IMR-90 (cell line): ENCODE results near the gene MON2. TPM values are rescaled to one million over a fixed set of nuclear protein-coding genes. Genes with fewer than 3 reads are reported as not detected.

Experiments
- ATAC-seq: fragments of 200-7000 bp; cut with Tn5 transposase; 2 replicates; pipeline ENCODE4 v1.9.1; 2020; ENCODE audit warnings: low read depth, mild to moderate bottlenecking, moderate library complexity
- BruUV-seq: library from RNA; stranded (reverse); fragments of 400-500 nt; replicated peaks from 2 replicates; lab custom pipeline; 2021; lab: Mats Ljungman, UMichigan
- CTCF ChIA-PET: fragments of 300-600 bp; formaldehyde crosslinking; extraction: SDS; loops from one replicate; lab custom pipeline; 2021; ENCODE audit warnings: antibody characterized with exemption; lab: Yijun Ruan, JAX
- POLR2A ChIA-PET: fragments of 300-600 bp; sonication (Branson Sonifier 250); formaldehyde crosslinking; loops from one replicate; lab custom pipeline; 2022; ENCODE audit warnings: antibody characterized with exemption; ENCODE audit not compliant: unreplicated experiment; lab: Charles Lee
- DNase-seq: peaks from one replicate; pipeline ENCODE4 v3.0.0; 2013
- H2AFZ ChIP-seq: replicated peaks from 2 replicates; pipeline ENCODE3; 2013; ENCODE audit warnings: low read length, mild to moderate bottlenecking; ENCODE audit not compliant: poor library complexity
- H2AK5ac ChIP-seq: 2 replicates; pipeline ENCODE4 v1.6.1; 2013; ENCODE audit warnings: low read depth, low read length, inconsistent platforms
- H2AK9ac ChIP-seq: replicated peaks from 2 replicates; pipeline ENCODE3; 2013; ENCODE audit warnings: mild to moderate bottlenecking, low read depth, low read length, moderate library complexity; ENCODE audit not compliant: poor library complexity
- H2BK120ac ChIP-seq: 2 replicates; pipeline ENCODE4 v1.6.1; 2013; ENCODE audit warnings: low read depth, low read length, inconsistent platforms
- H2BK15ac ChIP-seq: 3 replicates; pipeline ENCODE4 v1.6.1; 2013; ENCODE audit warnings: low read depth, low read length, inconsistent platforms
- H2BK20ac ChIP-seq: 2 replicates; pipeline ENCODE4 v1.6.1; 2013; ENCODE audit warnings: low read depth, mild to moderate bottlenecking, inconsistent platforms, low read length, moderate library complexity
- H2BK5ac ChIP-seq: 2 replicates; pipeline ENCODE4 v1.6.1; 2013; ENCODE audit warnings: mild to moderate bottlenecking, low read depth, low read length, inconsistent platforms; ENCODE audit not compliant: poor library complexity, severe bottlenecking
- H3K14ac ChIP-seq: replicated peaks from 2 replicates; pipeline ENCODE4 v1.6.1; 2013; ENCODE audit warnings: low read depth, low read length, inconsistent platforms
- H3K18ac ChIP-seq: 2 replicates; pipeline ENCODE4 v1.6.1; 2013; ENCODE audit warnings: low read depth, low read length, control low read depth
- H3K23ac ChIP-seq: 2 replicates; pipeline ENCODE4 v1.6.1; 2013; ENCODE audit warnings: low read depth, low read length, inconsistent platforms
- H3K27ac ChIP-seq: 2 replicates; pipeline ENCODE4 v1.5.1; 2013; ENCODE audit warnings: mild to moderate bottlenecking, control low read depth, low read length; ENCODE audit not compliant: insufficient read depth
- H3K27me3 ChIP-seq: 2 replicates; pipeline ENCODE4 v1.6.1; 2013; ENCODE audit warnings: low read length; ENCODE audit not compliant: control insufficient read depth, insufficient read depth
- H3K36me3 ChIP-seq: 2 replicates; pipeline ENCODE4 v1.6.1; 2013; ENCODE audit warnings: low read length, mixed read lengths; ENCODE audit not compliant: control insufficient read depth, insufficient read depth
- H3K4ac ChIP-seq: 2 replicates; pipeline ENCODE4 v1.6.1; 2013; ENCODE audit warnings: low read depth, low read length, inconsistent platforms
- H3K4me1 ChIP-seq: 2 replicates; pipeline ENCODE4 v1.6.1; 2013; ENCODE audit warnings: low read length, mixed read lengths; ENCODE audit not compliant: control insufficient read depth, insufficient read depth
- H3K4me2 ChIP-seq: 2 replicates; pipeline ENCODE4 v1.6.1; 2013; ENCODE audit warnings: low read depth, mild to moderate bottlenecking, control low read depth, low read length, moderate library complexity
- H3K4me3 ChIP-seq: 2 replicates; pipeline ENCODE4 v1.5.1; 2013; ENCODE audit warnings: low read depth, mild to moderate bottlenecking, control low read depth, low read length, moderate library complexity; ENCODE audit not compliant: insufficient read depth
- H3K56ac ChIP-seq: 2 replicates; pipeline ENCODE4 v1.6.1; 2013; ENCODE audit warnings: low read length, inconsistent platforms; ENCODE audit not compliant: insufficient read depth; ENCODE audit errors: extremely low read depth
- H3K79me1 ChIP-seq, 2 experiments: 2 replicates each; pipeline ENCODE4 v1.6.1; 2013; ENCODE audit warnings: low read length in 2 of 2, inconsistent platforms in 1 of 2, low read depth in 1 of 2
- H3K9ac ChIP-seq: 2 replicates; pipeline ENCODE4 v1.6.1; 2013; ENCODE audit warnings: low read depth, low read length, control low read depth
- H3K9me1 ChIP-seq: 2 replicates; pipeline ENCODE4 v1.6.1; 2013; ENCODE audit warnings: low read length, inconsistent platforms; ENCODE audit not compliant: insufficient read depth
- H3K9me3 ChIP-seq: 2 replicates; pipeline ENCODE4 v1.6.1; 2013; ENCODE audit warnings: low read length; ENCODE audit not compliant: control insufficient read depth, insufficient read depth
- H4K20me1 ChIP-seq: 2 replicates; pipeline ENCODE4 v1.6.1; 2013; ENCODE audit warnings: low read length, inconsistent platforms; ENCODE audit not compliant: insufficient read depth
- H4K5ac ChIP-seq: 2 replicates; pipeline ENCODE4 v1.6.1; 2013; ENCODE audit warnings: mild to moderate bottlenecking, low read depth, low read length, control low read depth
- H4K8ac ChIP-seq, 2 experiments: 2 replicates each; pipeline ENCODE4 v1.6.1; 2013; ENCODE audit warnings: low read depth in 2 of 2, low read length in 2 of 2, control low read depth in 1 of 2, inconsistent platforms in 1 of 2
- H4K91ac ChIP-seq: 2 replicates; pipeline ENCODE4 v1.6.1; 2013; ENCODE audit warnings: low read depth, low read length, inconsistent platforms; ENCODE audit not compliant: insufficient read depth
- BHLHE40 ChIP-seq: fragments of 150-350 bp; IDR thresholded peaks from 2 replicates; pipeline ENCODE4 v1.6.1; 2016; ENCODE audit warnings: mild to moderate bottlenecking, low read depth, low read length
- CEBPB ChIP-seq: IDR thresholded peaks from 2 replicates; pipeline ENCODE4 v1.6.1; 2012; ENCODE audit warnings: low read depth, low read length, improper control_type of control experiment
- CHD1 ChIP-seq: IDR thresholded peaks from 2 replicates; pipeline ENCODE4 v1.6.1; 2012; ENCODE audit warnings: low read depth, low read length, improper control_type of control experiment
- FOS ChIP-seq: fragments of 150-350 bp; IDR thresholded peaks from 2 replicates; pipeline ENCODE4 v1.6.1; 2016; ENCODE audit warnings: low read depth, low read length
- MAFK ChIP-seq: IDR thresholded peaks from 2 replicates; pipeline ENCODE4 v1.6.1; 2012; ENCODE audit warnings: low read depth, low read length, improper control_type of control experiment
- MXI1 ChIP-seq: IDR thresholded peaks from 2 replicates; pipeline ENCODE4 v1.6.1; 2012; ENCODE audit warnings: low read depth, mild to moderate bottlenecking, low read length, moderate library complexity, borderline replicate concordance
- NFE2L2 ChIP-seq: fragments of 150-350 bp; IDR thresholded peaks from 2 replicates; pipeline ENCODE4 v1.6.1; 2016; ENCODE audit warnings: low read depth, mild to moderate bottlenecking, low read length
- POLR2A ChIP-seq: IDR thresholded peaks from 2 replicates; pipeline ENCODE4 v1.6.1; 2012; ENCODE audit warnings: mild to moderate bottlenecking, low read depth, low read length
- RCOR1 ChIP-seq: IDR thresholded peaks from 2 replicates; pipeline ENCODE4 v1.6.1; 2012; ENCODE audit warnings: mild to moderate bottlenecking, low read length, improper control_type of control experiment; ENCODE audit not compliant: insufficient replicate concordance
- RFX5 ChIP-seq: IDR thresholded peaks from 2 replicates; pipeline ENCODE4 v1.8.0; 2012; ENCODE audit warnings: low read depth, mild to moderate bottlenecking, low read length, moderate library complexity
- SMC3 ChIP-seq: fragments of 150-350 bp; IDR thresholded peaks from 2 replicates; pipeline ENCODE4 v1.6.1; 2016; ENCODE audit warnings: low read depth, mild to moderate bottlenecking, antibody characterized with exemption, low read length, moderate library complexity
- dilution Hi-C: fragments of 300-500 bp; cut with HindIII; formaldehyde crosslinking; loops from one replicate; pipeline ENCODE4 v1.14.3; 2018; ENCODE audit warnings: low sequenced_read_pairs; ENCODE audit not compliant: unreplicated experiment
- in situ Hi-C: fragments of 300-500 bp; cut with MboI; formaldehyde crosslinking; loops from 3 replicates; pipeline ENCODE4 v1.14.3; 2019; ENCODE audit warnings: low sequenced_read_pairs, inconsistent platforms, mixed read lengths
- intact Hi-C: fragments of 100-400 bp; cut with micrococcal nuclease; formaldehyde crosslinking; loops from 2 replicates; pipeline ENCODE4 v1.10.0; 2022
- polyA plus RNA-seq, 3 experiments: library from polyadenylated mRNA; depleted of rRNA; stranded (reverse); fragments of >200 nt; gene quantifications; 2 replicates each; pipeline ENCODE4 v1.2.3, GENCODE V29; 2012; ENCODE audit warnings: low replicate concordance in 1 of 3
- total RNA-seq: library from RNA; depleted of rRNA; stranded (reverse); fragments of >200 nt; gene quantifications from 2 replicates; pipeline ENCODE4 v1.2.3, GENCODE V29; 2012
- TF ChIP-seq, protein P1 (sequence below): fragments of 150-350 bp; IDR thresholded peaks from 2 replicates; pipeline ENCODE4 v1.6.1; 2016; ENCODE audit warnings: low read depth, mild to moderate bottlenecking, low read length, moderate library complexity, borderline replicate concordance
- TF ChIP-seq, protein P2 (sequence below): conservative IDR thresholded peaks from 2 replicates; pipeline ENCODE4 v1.5.1; 2012; ENCODE audit warnings: mild to moderate bottlenecking, low read depth, low read length, improper control_type of control experiment
- TF ChIP-seq, protein P3 (sequence below): fragments of 150-350 bp; IDR thresholded peaks from 2 replicates; pipeline ENCODE4 v1.6.1; 2017; ENCODE audit warnings: mild to moderate bottlenecking, antibody characterized with exemption, low read length, low read depth

The MON2 gene
- total and polyA plus RNA-seq, 2 of the 4 experiments (the other 2 are of a cell fraction), result 13.2 to 39.3 TPM

DNA sequence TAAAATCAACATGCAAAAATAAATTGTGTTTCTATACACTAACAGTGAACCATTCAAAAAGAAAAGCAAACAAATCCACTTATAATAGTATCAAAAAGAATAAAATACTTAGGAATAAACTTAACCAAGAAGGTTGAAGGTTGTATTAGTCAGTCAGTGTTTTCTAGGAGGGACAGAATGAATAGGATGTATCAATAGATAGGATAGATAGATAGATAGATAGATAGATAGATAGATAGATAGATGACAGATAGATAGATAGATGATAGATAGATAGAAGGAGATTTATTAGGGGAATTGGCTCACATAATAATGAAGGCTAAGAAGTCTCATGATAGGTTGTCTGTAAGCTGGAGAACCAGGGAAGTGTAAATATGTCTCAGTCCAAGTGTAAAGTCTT, 37.2 kb upstream of the MON2 start:
- Histone ChIP-seq H3K4me1 (no peaks in the 10 kb centered on the region), H2AFZ (no peak overlapping the region), H3K9me3 (peaks cover 4% of the 10 kb centered on the region; the same call in 1 of the 2 replicates), H4K8ac (no peak overlapping the region), H3K79me1 (no peaks in the 10 kb centered on the region), H2BK120ac (no peak overlapping the region), H2AK5ac (no peak overlapping the region), H2BK15ac (no peak overlapping the region), H3K27me3 (peaks cover 5% of the 10 kb centered on the region), H3K9me1 (no peaks in the 10 kb centered on the region), H3K56ac (no peak overlapping the region), H3K4me3 (no peak overlapping the region), H4K5ac (no peak overlapping the region), H3K14ac (no peak overlapping the region), H3K27ac (no peak overlapping the region), H4K91ac (no peak overlapping the region), H2BK5ac (no peak overlapping the region), H3K23ac (no peak overlapping the region), H3K4me2 (no peak overlapping the region), H3K9ac (no peak overlapping the region), H2AK9ac (no peak overlapping the region), H3K18ac (no peak overlapping the region), H3K36me3 (no peaks in the 10 kb centered on the region), H2BK20ac (no peak overlapping the region), H3K4ac (no peak overlapping the region), H4K20me1 (no peaks in the 10 kb centered on the region)
- ChIA-PET CTCF (no interaction called here), POLR2A (no interaction called here)
- intact Hi-C loops (no loop called here), in situ Hi-C loops (no loop called here), dilution Hi-C loops (no loop called here)
- no peak for DNase-seq
- ATAC-seq, result no peak
- BruUV-seq, result no TSS peak
- TF ChIP-seq BHLHE40 (no peak), MAFK (no peak), RFX5 (no peak), MXI1 (no peak), CEBPB (no peak), FOS (no peak), POLR2A (no peak), NFE2L2 (no peak), SMC3 (no peak), CHD1 (no peak), RCOR1 (no peak)
- TF ChIP-seq, protein P1, sequence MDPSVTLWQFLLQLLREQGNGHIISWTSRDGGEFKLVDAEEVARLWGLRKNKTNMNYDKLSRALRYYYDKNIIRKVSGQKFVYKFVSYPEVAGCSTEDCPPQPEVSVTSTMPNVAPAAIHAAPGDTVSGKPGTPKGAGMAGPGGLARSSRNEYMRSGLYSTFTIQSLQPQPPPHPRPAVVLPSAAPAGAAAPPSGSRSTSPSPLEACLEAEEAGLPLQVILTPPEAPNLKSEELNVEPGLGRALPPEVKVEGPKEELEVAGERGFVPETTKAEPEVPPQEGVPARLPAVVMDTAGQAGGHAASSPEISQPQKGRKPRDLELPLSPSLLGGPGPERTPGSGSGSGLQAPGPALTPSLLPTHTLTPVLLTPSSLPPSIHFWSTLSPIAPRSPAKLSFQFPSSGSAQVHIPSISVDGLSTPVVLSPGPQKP, result no peak
- TF ChIP-seq, protein P2, sequence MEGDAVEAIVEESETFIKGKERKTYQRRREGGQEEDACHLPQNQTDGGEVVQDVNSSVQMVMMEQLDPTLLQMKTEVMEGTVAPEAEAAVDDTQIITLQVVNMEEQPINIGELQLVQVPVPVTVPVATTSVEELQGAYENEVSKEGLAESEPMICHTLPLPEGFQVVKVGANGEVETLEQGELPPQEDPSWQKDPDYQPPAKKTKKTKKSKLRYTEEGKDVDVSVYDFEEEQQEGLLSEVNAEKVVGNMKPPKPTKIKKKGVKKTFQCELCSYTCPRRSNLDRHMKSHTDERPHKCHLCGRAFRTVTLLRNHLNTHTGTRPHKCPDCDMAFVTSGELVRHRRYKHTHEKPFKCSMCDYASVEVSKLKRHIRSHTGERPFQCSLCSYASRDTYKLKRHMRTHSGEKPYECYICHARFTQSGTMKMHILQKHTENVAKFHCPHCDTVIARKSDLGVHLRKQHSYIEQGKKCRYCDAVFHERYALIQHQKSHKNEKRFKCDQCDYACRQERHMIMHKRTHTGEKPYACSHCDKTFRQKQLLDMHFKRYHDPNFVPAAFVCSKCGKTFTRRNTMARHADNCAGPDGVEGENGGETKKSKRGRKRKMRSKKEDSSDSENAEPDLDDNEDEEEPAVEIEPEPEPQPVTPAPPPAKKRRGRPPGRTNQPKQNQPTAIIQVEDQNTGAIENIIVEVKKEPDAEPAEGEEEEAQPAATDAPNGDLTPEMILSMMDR, result no peak
- TF ChIP-seq, protein P3, sequence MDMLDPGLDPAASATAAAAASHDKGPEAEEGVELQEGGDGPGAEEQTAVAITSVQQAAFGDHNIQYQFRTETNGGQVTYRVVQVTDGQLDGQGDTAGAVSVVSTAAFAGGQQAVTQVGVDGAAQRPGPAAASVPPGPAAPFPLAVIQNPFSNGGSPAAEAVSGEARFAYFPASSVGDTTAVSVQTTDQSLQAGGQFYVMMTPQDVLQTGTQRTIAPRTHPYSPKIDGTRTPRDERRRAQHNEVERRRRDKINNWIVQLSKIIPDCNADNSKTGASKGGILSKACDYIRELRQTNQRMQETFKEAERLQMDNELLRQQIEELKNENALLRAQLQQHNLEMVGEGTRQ, result no peak
